Endothelial cell of umbilical vein (primary cell): ENCODE data around the gene CTBP2. TPM values are rescaled to one million over a fixed set of nuclear protein-coding genes. Genes with fewer than 3 reads are reported as not detected.
A peak's percentile ranks its signal among the peaks of the same experiment; 100 is the strongest.

Experiments
- BruUV-seq: library from RNA; stranded (reverse); fragments of 400-500 nt; replicated peaks from 2 replicates; lab custom pipeline; 2021; lab: Mats Ljungman, UMichigan
- CTCF ChIA-PET: fragments of 300-600, 350-600 bp; sonication (Branson Sonifier 250); formaldehyde crosslinking; loops from one replicate; lab custom pipeline; 2021; ENCODE audit warnings: antibody characterized with exemption, inconsistent platforms; lab: Charles Lee
- POLR2A ChIA-PET: fragments of 300-600, 350-600 bp; sonication (Branson Sonifier 250); formaldehyde crosslinking; loops from one replicate; lab custom pipeline; 2021; ENCODE audit warnings: antibody characterized with exemption, inconsistent platforms; lab: Charles Lee
- DNase-seq: peaks from one replicate; pipeline ENCODE4 v3.0.0-alpha.2; 2011; ENCODE audit warnings: low read depth, low spot score
- FAIRE-seq: peaks from 2 replicates; lab custom pipeline; 2011; peaks lifted over from hg19 to GRCh38; lab: Jason Lieb, UNC
- H2AFZ ChIP-seq: 2 replicates; pipeline ENCODE4 v1.6.0; 2012; ENCODE audit warnings: low read depth, low read length, control low read depth, inconsistent platforms
- H3K27ac ChIP-seq: 2 replicates; pipeline ENCODE4 v1.5.1; 2011; ENCODE audit warnings: low read depth, mild to moderate bottlenecking, control low read depth, low read length, moderate library complexity; ENCODE audit not compliant: insufficient read depth
- H3K27me3 ChIP-seq, 2 experiments: 2 replicates each; pipeline versions ENCODE4 v1.6.0 to v1.6.1; 2011; ENCODE audit warnings: low read length in 2 of 2, mixed read lengths in 1 of 2; ENCODE audit not compliant: control insufficient read depth in 2 of 2, insufficient read depth in 2 of 2
- H3K36me3 ChIP-seq, 2 experiments: 2 replicates in 1 of 2; 3 replicates in 1 of 2; pipeline ENCODE4 v1.5.1; 2011; ENCODE audit warnings: low read length in 2 of 2, mild to moderate bottlenecking in 1 of 2, moderate library complexity in 1 of 2; ENCODE audit not compliant: control insufficient read depth in 2 of 2, insufficient read depth in 2 of 2; ENCODE audit errors: extremely low read depth in 1 of 2
- H3K4me1 ChIP-seq: 3 replicates; pipeline ENCODE4 v1.5.1; 2011; ENCODE audit warnings: mild to moderate bottlenecking, low read length; ENCODE audit not compliant: control insufficient read depth, insufficient read depth; ENCODE audit errors: extremely low read depth
- H3K4me2 ChIP-seq: 2 replicates; pipeline ENCODE4 v1.6.1; 2011; ENCODE audit warnings: low read length, control low read depth, mixed read lengths; ENCODE audit not compliant: insufficient read depth
- H3K4me3 ChIP-seq, 3 experiments: fragments of 200-600 bp in 1 of 3; sonication (generic), shearing (Covaris generic) in 1 of 3; replicated peaks in 1 of 3; 2 replicates each; pipeline ENCODE4 v1.5.1; 2011 to 2016; ENCODE audit warnings: control low read depth in 3 of 3, low read length in 3 of 3, mild to moderate bottlenecking in 2 of 3, inconsistent platforms in 1 of 3, low read depth in 1 of 3, moderate library complexity in 1 of 3; ENCODE audit not compliant: insufficient read depth in 1 of 3
- H3K79me2 ChIP-seq: 2 replicates; pipeline ENCODE4 v1.6.0; 2012; ENCODE audit warnings: low read length, inconsistent platforms; ENCODE audit not compliant: control insufficient read depth, insufficient read depth
- H3K9ac ChIP-seq: replicated peaks from 2 replicates; pipeline ENCODE3; 2011; ENCODE audit warnings: low read length, control low read depth; ENCODE audit not compliant: insufficient read depth; ENCODE audit errors: extremely low read depth
- H3K9me1 ChIP-seq: replicated peaks from 3 replicates; pipeline ENCODE4 v1.6.0; 2011; ENCODE audit warnings: mild to moderate bottlenecking, low read length; ENCODE audit not compliant: control insufficient read depth, insufficient read depth; ENCODE audit errors: extremely low read depth
- H3K9me3 ChIP-seq: replicated peaks from 2 replicates; pipeline ENCODE4 v1.5.1; 2012; ENCODE audit warnings: low read length, inconsistent platforms; ENCODE audit not compliant: control insufficient read depth, insufficient read depth
- H4K20me1 ChIP-seq: replicated peaks from 2 replicates; pipeline ENCODE3; 2011; ENCODE audit warnings: mild to moderate bottlenecking, low read length; ENCODE audit not compliant: control insufficient read depth, insufficient read depth; ENCODE audit errors: extremely low read depth
- EZH2 ChIP-seq: IDR thresholded peaks from 2 replicates; pipeline ENCODE4 v1.6.1; 2012; ENCODE audit warnings: borderline replicate concordance, low read depth, mild to moderate bottlenecking, moderate library complexity, low read length, inconsistent platforms; ENCODE audit not compliant: severe bottlenecking
- FOS ChIP-seq: IDR thresholded peaks from 2 replicates; pipeline ENCODE4 v1.6.1; 2011; ENCODE audit warnings: mild to moderate bottlenecking, low read length, moderate library complexity, borderline replicate concordance; ENCODE audit not compliant: insufficient read depth
- GATA2 ChIP-seq: IDR thresholded peaks from 2 replicates; pipeline ENCODE4 v1.7.0; 2011; ENCODE audit warnings: low read depth, mild to moderate bottlenecking, moderate library complexity, mixed read lengths, low read length; ENCODE audit not compliant: insufficient read length, insufficient read depth
- JUN ChIP-seq: IDR thresholded peaks from 2 replicates; pipeline ENCODE4 v1.6.1; 2011; ENCODE audit warnings: borderline replicate concordance, low read depth; ENCODE audit not compliant: insufficient read length, insufficient read depth
- MYC ChIP-seq: IDR thresholded peaks from one replicate; pipeline ENCODE4 v1.6.1; 2011; ENCODE audit warnings: mild to moderate bottlenecking, low read depth, low read length
- POLR2A ChIP-seq: IDR thresholded peaks from 2 replicates; pipeline ENCODE4 v1.6.1; 2012; ENCODE audit warnings: low read depth, mild to moderate bottlenecking, control low read depth, low read length
- POLR2AphosphoS5 ChIP-seq: IDR thresholded peaks from 2 replicates; pipeline ENCODE4 v1.6.1; 2012; ENCODE audit warnings: low read depth, mild to moderate bottlenecking, control low read depth, low read length, moderate library complexity; ENCODE audit not compliant: insufficient read depth
- dilution Hi-C: fragments of 300-500 bp; cut with MboI; formaldehyde crosslinking; loops from one replicate; pipeline ENCODE4 v1.15.0; 2019; ENCODE audit warnings: low sequenced_read_pairs; ENCODE audit not compliant: extremely low pct_ligation_motif_present
- intact Hi-C: fragments of 100-400 bp; cut with micrococcal nuclease; formaldehyde crosslinking; loops from one replicate; pipeline ENCODE4 v1.10.0; 2022
- polyA plus RNA-seq, 4 experiments: library from polyadenylated mRNA; depleted of rRNA in 3 of 4; stranded (reverse) in 3 of 4; unstranded in 1 of 4; fragments of >200 nt; gene quantifications; 2 replicates each; pipeline versions ENCODE4 v1.2.1 to v1.2.3, GENCODE V29; 2011 to 2012; ENCODE audit warnings: missing spikeins in 1 of 4
- total RNA-seq: library from RNA; stranded (reverse); gene quantifications from 2 replicates; pipeline ENCODE4 v1.2.3, GENCODE V29; 2021
- TF ChIP-seq, protein P1 (sequence below): IDR thresholded peaks from 2 replicates; pipeline ENCODE4 v1.6.1; 2011; ENCODE audit not compliant: insufficient read depth, insufficient read length
- TF ChIP-seq, protein P2 (sequence below), 2 donors: IDR thresholded peaks; 1 replicate in 1 of 2; 2 replicates in 1 of 2; pipeline ENCODE4 v1.5.1; 2011; ENCODE audit warnings: low read length in 2 of 2, mild to moderate bottlenecking in 2 of 2, moderate library complexity in 2 of 2, control low read depth in 1 of 2, inconsistent platforms in 1 of 2, low read depth in 1 of 2; ENCODE audit not compliant: insufficient read depth in 1 of 2; ENCODE audit errors: extremely low read depth in 1 of 2

CTBP2 gene
- total and polyA plus RNA-seq, 2 donors (not counting 3 experiments of a cell fraction or from before 2014, with no cell fraction given), result 118 to 128 TPM

GRCh38 chr10:125076891-125077541, 83.3 kb downstream of the CTBP2 start:
- Histone ChIP-seq H3K27ac (peak overlapping the region; percentile 92), H3K4me3 (no peak overlapping the region), H3K27me3 (no peaks in the 10 kb centered on the region), H2AFZ (no peak overlapping the region), H3K4me2 (peak overlapping the region; percentile 9), H3K9me3 (no peaks in the 10 kb centered on the region), H3K4me1 (peaks cover 38% of the 10 kb centered on the region), H3K9ac (peak overlapping the region; percentile 44), H3K9me1 (no peaks in the 10 kb centered on the region), H3K36me3 (peaks cover 4 to 11% of the 10 kb centered on the region in 2 experiments), H4K20me1 (no peaks in the 10 kb centered on the region), H3K79me2 (peaks cover 83% of the 10 kb centered on the region)
- DNase-seq (peak; percentile 81), FAIRE-seq (peak; percentile 95)
- BruUV-seq, result TSS peak; percentile 42
- CTCF ChIA-PET, result interaction anchor here (2.1 to 3.1 kb wide), 2 partner anchors 16 to 29 kb away, joined by 7 to 15 read pairs; no protein-coding TSS in a partner anchor
- TF ChIP-seq, protein P1, sequence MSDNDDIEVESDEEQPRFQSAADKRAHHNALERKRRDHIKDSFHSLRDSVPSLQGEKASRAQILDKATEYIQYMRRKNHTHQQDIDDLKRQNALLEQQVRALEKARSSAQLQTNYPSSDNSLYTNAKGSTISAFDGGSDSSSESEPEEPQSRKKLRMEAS, result peak; percentile 15
- no peak for TF ChIP-seq GATA2
- TF ChIP-seq MYC, result no peak
- TF ChIP-seq JUN, result peak; percentile 90
- peak; percentile 61 for TF ChIP-seq FOS
- no peak for TF ChIP-seq POLR2A
- TF ChIP-seq, protein P2, sequence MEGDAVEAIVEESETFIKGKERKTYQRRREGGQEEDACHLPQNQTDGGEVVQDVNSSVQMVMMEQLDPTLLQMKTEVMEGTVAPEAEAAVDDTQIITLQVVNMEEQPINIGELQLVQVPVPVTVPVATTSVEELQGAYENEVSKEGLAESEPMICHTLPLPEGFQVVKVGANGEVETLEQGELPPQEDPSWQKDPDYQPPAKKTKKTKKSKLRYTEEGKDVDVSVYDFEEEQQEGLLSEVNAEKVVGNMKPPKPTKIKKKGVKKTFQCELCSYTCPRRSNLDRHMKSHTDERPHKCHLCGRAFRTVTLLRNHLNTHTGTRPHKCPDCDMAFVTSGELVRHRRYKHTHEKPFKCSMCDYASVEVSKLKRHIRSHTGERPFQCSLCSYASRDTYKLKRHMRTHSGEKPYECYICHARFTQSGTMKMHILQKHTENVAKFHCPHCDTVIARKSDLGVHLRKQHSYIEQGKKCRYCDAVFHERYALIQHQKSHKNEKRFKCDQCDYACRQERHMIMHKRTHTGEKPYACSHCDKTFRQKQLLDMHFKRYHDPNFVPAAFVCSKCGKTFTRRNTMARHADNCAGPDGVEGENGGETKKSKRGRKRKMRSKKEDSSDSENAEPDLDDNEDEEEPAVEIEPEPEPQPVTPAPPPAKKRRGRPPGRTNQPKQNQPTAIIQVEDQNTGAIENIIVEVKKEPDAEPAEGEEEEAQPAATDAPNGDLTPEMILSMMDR (IDR thresholded peaks at IDR 0.05; ENCODE audit: extremely low read depth in 1 of 2, insufficient read depth in 1 of 2, low read depth in 1 of 2, low read length in 2 of 2), result no peak
- TF ChIP-seq EZH2, result no peak
- no peak for TF ChIP-seq POLR2AphosphoS5
- POLR2A ChIA-PET, result interaction anchor here (0.6 to 1.0 kb wide), 2 partner anchors 13 to 20 kb away, joined by 3 read pairs; no protein-coding TSS in a partner anchor
- dilution Hi-C loops (no loop called here), intact Hi-C loops (loop anchor here (1.0 kb wide), 2 partner anchors 7 to 20 kb away; no protein-coding TSS in a partner anchor)
